ENCODE measurements around the gene RNASE12. TPM values are rescaled to one million over a fixed set of nuclear protein-coding genes. Genes with fewer than 3 reads are reported as not detected.
"Not testable (repeated sequence)": the region's sequence is repeated elsewhere in the genome, so short reads cannot be mapped to it uniquely, and the experiment has no call there.

The RNASE12 gene
- total RNA-seq, 1 donor from 2014 or later: not detected

DNA sequence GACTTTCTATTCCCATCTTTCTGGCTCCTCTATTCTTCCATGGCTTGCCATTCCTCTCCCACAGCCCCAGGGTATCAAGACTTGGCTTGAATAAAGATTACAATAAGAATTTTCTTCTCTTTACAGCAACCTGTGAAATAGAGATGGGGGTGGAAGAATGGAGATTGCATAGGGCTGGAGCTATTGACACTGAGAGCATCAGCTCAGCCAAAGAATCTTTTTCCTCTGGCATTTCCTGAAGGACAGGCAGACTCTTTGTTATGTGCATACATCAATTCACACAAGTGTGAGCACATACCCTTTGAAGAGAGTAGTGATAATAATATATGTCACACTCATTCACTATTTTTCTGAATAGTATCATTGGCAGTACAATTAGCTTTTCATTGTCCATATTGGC is 8.0 kb downstream of the RNASE12 start:
- no peak for DNase-seq
- Mint-ChIP-seq H3K4me1 (ENCODE audit: low read depth, unreplicated experiment) (no peaks in the 10 kb centered on the region), H3K27ac (ENCODE audit: unreplicated experiment) (no peak overlapping the region), H3K36me3 (ENCODE audit: unreplicated experiment) (no peaks in the 10 kb centered on the region), H3K9me3 (ENCODE audit: unreplicated experiment) (no peaks in the 10 kb centered on the region), H3K4me3 (ENCODE audit: unreplicated experiment) (no peak overlapping the region), H3K27me3 (ENCODE audit: unreplicated experiment) (peaks cover 2% of the 10 kb centered on the region)
- TF ChIP-seq CTCF (IDR thresholded peaks at IDR 0.05; ENCODE audit: partially characterized antibody, unreplicated experiment): no peak

DNA sequence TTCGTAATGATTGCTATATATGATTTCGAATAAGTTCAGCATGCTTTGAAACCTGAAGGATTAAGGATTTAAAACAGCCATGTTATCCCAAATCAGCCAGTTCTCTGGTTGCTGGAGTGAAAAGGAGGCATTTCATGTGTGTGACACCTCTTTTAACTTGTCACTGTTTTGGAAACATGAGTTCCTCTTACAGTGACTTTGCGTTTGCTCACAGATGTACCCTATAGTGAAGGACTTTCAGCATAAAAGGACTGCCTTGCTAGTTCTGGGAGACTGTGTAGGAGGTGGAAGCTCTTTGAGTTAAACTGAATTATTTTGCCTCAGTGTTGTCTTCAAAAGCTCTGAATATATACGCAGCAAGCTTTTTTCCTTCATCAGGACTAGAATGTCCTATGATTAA is 10.9 kb downstream of the RNASE12 start:
- no peak overlapping the region for H3K4me3 Mint-ChIP-seq (ENCODE audit: unreplicated experiment)
- no peak overlapping the region for H3K27ac Mint-ChIP-seq (ENCODE audit: unreplicated experiment)
- no peaks in the 10 kb centered on the region for H3K9me3 Mint-ChIP-seq (ENCODE audit: unreplicated experiment)
- H3K27me3 Mint-ChIP-seq (ENCODE audit: unreplicated experiment): peaks cover 2% of the 10 kb centered on the region
- no peaks in the 10 kb centered on the region for H3K4me1 Mint-ChIP-seq (ENCODE audit: low read depth, unreplicated experiment)
- H3K36me3 Mint-ChIP-seq (ENCODE audit: unreplicated experiment): no peaks in the 10 kb centered on the region
- DNase-seq: no peak
- TF ChIP-seq CTCF (IDR thresholded peaks at IDR 0.05; ENCODE audit: partially characterized antibody, unreplicated experiment): no peak

DNA sequence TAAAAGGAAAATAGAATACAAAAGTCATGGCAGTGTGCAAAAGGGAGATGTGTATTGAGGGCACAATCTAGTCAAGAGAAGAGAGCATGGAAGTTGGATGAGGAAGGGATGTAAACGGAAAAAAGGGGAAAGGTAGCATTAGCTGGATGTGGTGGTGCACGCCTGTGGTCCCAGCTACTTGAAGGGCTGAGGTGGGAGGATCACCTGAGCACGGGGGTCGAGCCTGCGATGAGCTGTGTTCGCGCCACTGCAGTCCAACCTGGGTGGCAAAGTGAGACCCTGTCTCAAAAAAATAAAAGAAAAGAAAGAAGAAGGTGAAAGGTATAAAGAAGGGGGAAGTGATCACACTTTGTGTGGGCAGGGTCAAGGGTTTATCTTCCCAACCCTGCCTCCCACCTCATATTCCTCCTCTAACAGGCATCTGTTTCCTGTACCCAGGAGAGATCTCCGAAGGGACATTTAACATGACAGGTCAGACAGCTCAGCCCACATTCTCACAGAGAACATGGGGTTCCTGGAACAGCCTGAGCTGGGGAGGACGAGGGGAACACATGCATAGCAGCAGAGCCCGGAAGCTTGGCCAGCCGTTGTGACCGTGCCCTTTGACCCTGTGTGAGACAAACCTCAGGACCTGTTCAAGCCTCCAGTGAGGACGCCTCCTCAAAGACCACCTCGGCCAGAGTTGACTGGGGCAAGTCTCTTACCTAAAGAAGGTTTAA is 12.2 kb downstream of the RNASE12 start:
- Mint-ChIP-seq H3K9me3 (ENCODE audit: unreplicated experiment) (no peaks in the 10 kb centered on the region), H3K27ac (ENCODE audit: unreplicated experiment) (no peak overlapping the region), H3K27me3 (ENCODE audit: unreplicated experiment) (peaks cover 2% of the 10 kb centered on the region), H3K4me3 (ENCODE audit: unreplicated experiment) (no peak overlapping the region), H3K4me1 (ENCODE audit: low read depth, unreplicated experiment) (no peaks in the 10 kb centered on the region), H3K36me3 (ENCODE audit: unreplicated experiment) (no peaks in the 10 kb centered on the region)
- no peak for DNase-seq
- TF ChIP-seq CTCF (IDR thresholded peaks at IDR 0.05; ENCODE audit: partially characterized antibody, unreplicated experiment): no peak

DNA sequence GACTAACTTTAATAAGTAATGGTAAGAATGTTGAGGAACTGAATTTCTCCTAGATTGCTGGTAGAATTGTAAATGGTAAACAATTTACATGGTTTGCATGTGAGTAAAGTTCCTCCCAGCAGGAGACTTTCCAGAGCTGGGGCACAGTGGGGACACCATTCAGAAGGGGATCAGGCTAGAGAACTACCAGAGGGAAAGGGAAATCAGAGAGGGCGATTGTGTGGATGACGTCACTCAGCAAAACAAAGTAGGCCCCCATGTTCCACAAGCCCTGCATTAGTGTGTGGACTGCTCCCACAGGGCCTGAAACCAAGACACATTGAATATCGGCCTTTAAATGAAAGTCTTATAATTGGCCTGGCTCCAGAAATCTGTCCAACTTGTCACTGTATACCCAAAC is 12.9 kb downstream of the RNASE12 start:
- Mint-ChIP-seq H3K4me1 (ENCODE audit: low read depth, unreplicated experiment) (no peaks in the 10 kb centered on the region), H3K4me3 (ENCODE audit: unreplicated experiment) (no peak overlapping the region), H3K36me3 (ENCODE audit: unreplicated experiment) (no peaks in the 10 kb centered on the region), H3K27me3 (ENCODE audit: unreplicated experiment) (peaks cover 2% of the 10 kb centered on the region), H3K27ac (ENCODE audit: unreplicated experiment) (no peak overlapping the region), H3K9me3 (ENCODE audit: unreplicated experiment) (no peaks in the 10 kb centered on the region)
- TF ChIP-seq CTCF (IDR thresholded peaks at IDR 0.05; ENCODE audit: partially characterized antibody, unreplicated experiment): no peak
- no peak for DNase-seq

DNA sequence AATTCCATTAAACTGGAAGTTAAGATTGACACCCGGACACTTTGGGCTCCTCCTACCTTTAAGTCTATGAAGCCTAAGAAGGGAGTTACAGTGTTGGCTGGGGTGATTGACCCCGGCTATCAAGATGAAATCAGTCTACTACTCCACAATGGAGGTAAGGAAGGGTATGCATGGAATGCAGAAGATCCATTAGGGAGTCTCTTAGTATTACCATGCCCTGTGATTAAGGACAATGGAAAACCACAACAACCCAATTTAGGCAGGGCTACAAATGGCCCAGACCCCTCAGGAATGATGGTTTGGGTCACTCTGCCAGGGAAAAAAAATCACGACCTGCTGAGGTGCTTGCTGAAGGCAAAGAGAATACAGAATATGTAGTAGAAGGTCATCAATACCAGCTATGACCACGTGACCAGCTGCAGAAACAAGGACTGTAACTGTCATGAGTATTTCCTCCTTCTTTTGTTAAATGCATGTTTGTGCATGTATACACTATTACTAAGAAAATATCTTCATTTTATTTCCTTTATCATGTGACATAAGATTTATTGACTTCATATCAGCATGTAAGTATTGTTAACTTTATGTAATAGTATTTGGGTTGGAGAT is 18.7 kb downstream of the RNASE12 start:
- not testable (repeated sequence) for H3K4me3 Mint-ChIP-seq (ENCODE audit: unreplicated experiment); H3K4me1 Mint-ChIP-seq (ENCODE audit: low read depth, unreplicated experiment); H3K36me3 Mint-ChIP-seq (ENCODE audit: unreplicated experiment); H3K9me3 Mint-ChIP-seq (ENCODE audit: unreplicated experiment); H3K27ac Mint-ChIP-seq (ENCODE audit: unreplicated experiment); H3K27me3 Mint-ChIP-seq (ENCODE audit: unreplicated experiment); DNase-seq

DNA sequence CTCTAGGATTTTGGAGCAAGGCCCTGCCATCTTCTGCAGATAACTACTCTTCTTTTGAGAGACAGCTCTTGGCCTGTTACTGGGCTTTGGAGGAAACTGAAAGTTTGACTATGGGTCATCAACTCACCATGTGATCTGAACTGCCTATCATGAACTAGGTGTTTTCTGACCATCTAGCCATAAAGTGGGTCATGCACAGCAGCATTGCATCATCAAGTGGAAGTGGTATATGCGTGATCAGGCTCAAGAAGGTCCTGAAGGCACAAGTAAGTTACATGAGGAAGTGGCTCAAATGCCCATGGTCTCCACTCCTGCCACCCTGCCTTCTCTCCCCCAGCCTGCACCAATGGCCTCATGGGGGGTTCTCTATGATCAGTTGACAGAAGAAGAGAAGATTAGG is 20.5 kb downstream of the RNASE12 start:
- H3K27me3 Mint-ChIP-seq (ENCODE audit: unreplicated experiment); H3K9me3 Mint-ChIP-seq (ENCODE audit: unreplicated experiment); H3K27ac Mint-ChIP-seq (ENCODE audit: unreplicated experiment); H3K4me3 Mint-ChIP-seq (ENCODE audit: unreplicated experiment); H3K36me3 Mint-ChIP-seq (ENCODE audit: unreplicated experiment); H3K4me1 Mint-ChIP-seq (ENCODE audit: low read depth, unreplicated experiment); DNase-seq: not testable (repeated sequence)

GRCh38 chr14:20569865-20570264 is 21.3 kb downstream of the RNASE12 start:
- H3K27me3 Mint-ChIP-seq (ENCODE audit: unreplicated experiment); H3K36me3 Mint-ChIP-seq (ENCODE audit: unreplicated experiment); H3K4me1 Mint-ChIP-seq (ENCODE audit: low read depth, unreplicated experiment); DNase-seq; H3K9me3 Mint-ChIP-seq (ENCODE audit: unreplicated experiment); H3K27ac Mint-ChIP-seq (ENCODE audit: unreplicated experiment); H3K4me3 Mint-ChIP-seq (ENCODE audit: unreplicated experiment): not testable (repeated sequence)

Measured in glutamatergic neuron (in vitro differentiated cells).